GM21390 (cell line): ENCODE data around the gene SMIM13.

Experiments
- ATAC-seq: cut with Tn5 transposase; IDR thresholded peaks from one replicate; pipeline ENCODE4 v1.9.1; 2021; ENCODE audit not compliant: unreplicated experiment

SMIM13 gene

GRCh38 chr6:11151488-11151887 is 57.9 kb downstream of the SMIM13 start:
- ATAC-seq: no peak

GRCh38 chr6:11152581-11152980 is 58.9 kb downstream of the SMIM13 start:
- no peak for ATAC-seq

- ATAC-seq: no peak
Measured at GRCh38 chr6:11153447-11153846, 59.8 kb downstream of the SMIM13 start.

- no peak for ATAC-seq
Measured at GRCh38 chr6:11155589-11155988, 62.0 kb downstream of the SMIM13 start.

GRCh38 chr6:11160199-11160598 is 66.6 kb downstream of the SMIM13 start:
- no peak for ATAC-seq

- no peak for ATAC-seq
Measured at GRCh38 chr6:11161031-11161956, 67.7 kb downstream of the SMIM13 start.

- ATAC-seq: no peak
Measured at GRCh38 chr6:11162262-11162661, 68.6 kb downstream of the SMIM13 start.

- no peak for ATAC-seq
Measured at GRCh38 chr6:11163932-11164331, 70.3 kb downstream of the SMIM13 start.

GRCh38 chr6:11164717-11165646 is 71.3 kb downstream of the SMIM13 start:
- no peak for ATAC-seq

GRCh38 chr6:11166948-11167347 is 73.3 kb downstream of the SMIM13 start:
- ATAC-seq: no peak

- ATAC-seq: no peak
Measured at GRCh38 chr6:11168091-11168635, 74.5 kb downstream of the SMIM13 start.

GRCh38 chr6:11171952-11172351 is 78.3 kb downstream of the SMIM13 start:
- ATAC-seq: no peak

GRCh38 chr6:11172501-11173327 is 79.1 kb downstream of the SMIM13 start:
- ATAC-seq: no peak

- ATAC-seq: no peak
Measured at GRCh38 chr6:11174242-11174611, 80.6 kb downstream of the SMIM13 start.

GRCh38 chr6:11177271-11177670 is 83.6 kb downstream of the SMIM13 start:
- ATAC-seq: no peak

GRCh38 chr6:11179088-11179418 is 85.4 kb downstream of the SMIM13 start:
- no peak for ATAC-seq

GRCh38 chr6:11179419-11180202 is 86.0 kb downstream of the SMIM13 start:
- no peak for ATAC-seq

GRCh38 chr6:11181478-11182136 is 88.0 kb downstream of the SMIM13 start:
- no peak for ATAC-seq

GRCh38 chr6:11183761-11184362 is 90.2 kb downstream of the SMIM13 start:
- ATAC-seq: no peak
